Left colon (tissue), 2 donors: ENCODE data around the gene AMBP. TPM values are rescaled to one million over a fixed set of nuclear protein-coding genes. Genes with fewer than 3 reads are reported as not detected.

Source experiments
- ATAC-seq: fragments of 200-7000 bp; cut with Tn5 transposase; one replicate; pipeline ENCODE4 v1.9.1; 2020; ENCODE audit warnings: mild to moderate bottlenecking, moderate library complexity
- DNase-seq, 2 donors: peaks; one replicate each; pipeline ENCODE4 v3.0.0-alpha.2; 2020
- intact Hi-C, 2 donors: fragments of 100-400 bp; cut with DNase I in 1 of 2; cut with micrococcal nuclease in 1 of 2; formaldehyde crosslinking; loops; one replicate each; pipeline versions ENCODE4 v1.11.2 to v1.14.0; 2022; cut with DNase I, micrococcal nuclease
- long read RNA-seq: library from polyadenylated mRNA; unstranded; transcript quantifications from one replicate; pipeline ENCODE4 v2.0.0, GENCODE V29; 2021
- total RNA-seq, 2 donors: library from RNA; stranded (reverse); fragmentation: NEBNext Ultra II Directional; extraction: Animal tissue kit (Norgen Biotek cat#: 25700); gene quantifications; one replicate each; pipeline ENCODE4 v1.2.1, GENCODE V29; 2021
- donor health status: DM: no; HTN: no; CAD: no.
- donor health status: DM: yes; HTN: yes; CAD: no.

AMBP gene
- under 1 TPM; 0.39 to 0.64 TPM for total RNA-seq
- long read RNA-seq = 0 reads

GRCh38 chr9:114078021-114078780 lies at the start of gene AMBP:
TSS of gene AMBP (minus strand) at chr9:114078300. CDS start at chr9:114078209, 91 bp downstream.
- ATAC-seq (no peak), DNase-seq (peak in 1 of 2 donors; percentile 66)
- intact Hi-C loops = no loop called here

GRCh38 chr9:114126247-114127060 lies 48.4 kb upstream of the AMBP start:
- ATAC-seq = no peak
- DNase-seq = no peak
- intact Hi-C loops = no loop called here

- DNase-seq (no peak), ATAC-seq (no peak)
- intact Hi-C loops = no loop called here
Observed at GRCh38 chr9:114125476-114126013, 47.4 kb upstream of the AMBP start.

GRCh38 chr9:114124666-114125475 lies 46.8 kb upstream of the AMBP start:
- intact Hi-C loops = no loop called here
- ATAC-seq (no peak), DNase-seq (no peak)

- DNase-seq (no peak), ATAC-seq (no peak)
- intact Hi-C loops = no loop called here
Observed at GRCh38 chr9:114124138-114124537, 46.0 kb upstream of the AMBP start.

- ATAC-seq (no peak), DNase-seq (no peak)
- intact Hi-C loops = no loop called here
Observed at GRCh38 chr9:114123031-114123977, 45.2 kb upstream of the AMBP start.

GRCh38 chr9:114122136-114123027 lies 44.3 kb upstream of the AMBP start:
- ATAC-seq = no peak
- intact Hi-C loops = no loop called here
- no peak for DNase-seq

GRCh38 chr9:114121227-114122135 lies 43.4 kb upstream of the AMBP start:
- no peak for DNase-seq
- no peak for ATAC-seq
- intact Hi-C loops = no loop called here

GRCh38 chr9:114120192-114121014 lies 42.3 kb upstream of the AMBP start:
- DNase-seq = peak in 1 of 2 donors; percentile 36
- intact Hi-C loops = no loop called here
- peak; percentile 81 for ATAC-seq

GRCh38 chr9:114119242-114120191 lies 41.4 kb upstream of the AMBP start:
- DNase-seq (no peak), ATAC-seq (peak; percentile 46)
- intact Hi-C loops = no loop called here

- DNase-seq (no peak), ATAC-seq (peak; percentile 31)
- intact Hi-C loops = no loop called here
Observed at GRCh38 chr9:114117996-114118830, 40.1 kb upstream of the AMBP start.

GRCh38 chr9:114117614-114117995 lies 39.5 kb upstream of the AMBP start:
- no peak for ATAC-seq
- intact Hi-C loops = no loop called here
- no peak for DNase-seq

GRCh38 chr9:114116126-114116747 lies 38.1 kb upstream of the AMBP start:
- ATAC-seq = no peak
- intact Hi-C loops = no loop called here
- no peak for DNase-seq
